GM15510 (cell line): Measurements from ENCODE around the gene TES.

Experiments
- POLR2A ChIP-seq: IDR thresholded peaks from 3 replicates; pipeline ENCODE4 v1.6.1; 2011; ENCODE audit warnings: borderline replicate concordance; ENCODE audit not compliant: insufficient read length; ENCODE audit errors: extremely low read depth

The TES gene

GRCh38 chr7:116211006-116211912 is 920 bp downstream of the TES start:
- no peak for TF ChIP-seq POLR2A

GRCh38 chr7:116211913-116212596 is 1.7 kb downstream of the TES start:
- no peak for TF ChIP-seq POLR2A

- TF ChIP-seq POLR2A, result no peak
These were observed 2.5 kb downstream of the TES start for GRCh38 chr7:116212869-116213268.

GRCh38 chr7:116213361-116214130 is 3.2 kb downstream of the TES start:
- TF ChIP-seq POLR2A, result no peak

- no peak for TF ChIP-seq POLR2A
These were observed 4.6 kb downstream of the TES start for GRCh38 chr7:116214921-116215320.

GRCh38 chr7:116215551-116215950 is 5.2 kb downstream of the TES start:
- no peak for TF ChIP-seq POLR2A

GRCh38 chr7:116216956-116217571 is 6.7 kb downstream of the TES start:
- TF ChIP-seq POLR2A, result no peak

- no peak for TF ChIP-seq POLR2A
These were observed 7.8 kb downstream of the TES start for GRCh38 chr7:116218051-116218645.

GRCh38 chr7:116218747-116219146 is 8.4 kb downstream of the TES start:
- no peak for TF ChIP-seq POLR2A

GRCh38 chr7:116219288-116219687 is 8.9 kb downstream of the TES start:
- no peak for TF ChIP-seq POLR2A

GRCh38 chr7:116219834-116220233 is 9.5 kb downstream of the TES start:
- no peak for TF ChIP-seq POLR2A

- TF ChIP-seq POLR2A, result no peak
These were observed 12.2 kb downstream of the TES start for GRCh38 chr7:116222501-116222900.

GRCh38 chr7:116223588-116223987 is 13.2 kb downstream of the TES start:
- no peak for TF ChIP-seq POLR2A

GRCh38 chr7:116224492-116225098 is 14.3 kb downstream of the TES start:
- no peak for TF ChIP-seq POLR2A

- no peak for TF ChIP-seq POLR2A
These were observed 15.5 kb downstream of the TES start for GRCh38 chr7:116225860-116226259.

- TF ChIP-seq POLR2A, result no peak
These were observed 16.3 kb downstream of the TES start for GRCh38 chr7:116226664-116227063.
